Liver (tissue), 9 donors: ENCODE data around the gene PLEKHG4. TPM values are rescaled to one million over a fixed set of nuclear protein-coding genes. Genes with fewer than 3 reads are reported as not detected.

Experiments
- DNase-seq: peaks from one replicate; pipeline ENCODE4 v3.0.0-alpha.2; 2017; ENCODE audit warnings: low spot score
- H3K27ac ChIP-seq, 2 donors: one replicate each; pipeline ENCODE4 v1.7.0; 2013; ENCODE audit warnings: inconsistent platforms in 2 of 2, low read length in 2 of 2, control low read depth in 1 of 2, low read depth in 1 of 2, mild to moderate bottlenecking in 1 of 2
- H3K27me3 ChIP-seq, 4 donors: one replicate each; pipeline versions ENCODE4 v1.6.1 to v1.7.0; 2013; ENCODE audit warnings: low read length in 3 of 4, inconsistent platforms in 1 of 4, mild to moderate bottlenecking in 1 of 4, moderate library complexity in 1 of 4; ENCODE audit not compliant: control insufficient read depth in 4 of 4, insufficient read depth in 4 of 4
- H3K36me3 ChIP-seq, 4 donors: one replicate each; pipeline versions ENCODE4 v1.6.1 to v1.7.0; 2013; ENCODE audit warnings: low read length in 3 of 4, mild to moderate bottlenecking in 3 of 4, low read depth in 1 of 4, moderate library complexity in 1 of 4; ENCODE audit not compliant: control insufficient read depth in 4 of 4, insufficient read depth in 3 of 4
- H3K4me1 ChIP-seq, 4 donors: one replicate each; pipeline versions ENCODE4 v1.6.1 to v1.7.0; 2013; ENCODE audit warnings: low read length in 3 of 4, mild to moderate bottlenecking in 3 of 4, moderate library complexity in 1 of 4; ENCODE audit not compliant: control insufficient read depth in 4 of 4, insufficient read depth in 4 of 4
- H3K4me3 ChIP-seq, 3 donors: one replicate each; pipeline versions ENCODE4 v1.6.1 to v1.7.0; 2013; ENCODE audit warnings: low read length in 3 of 3, control low read depth in 1 of 3, low read depth in 1 of 3, mild to moderate bottlenecking in 1 of 3
- H3K9ac ChIP-seq, 2 donors: one replicate each; pipeline ENCODE4 v1.7.0; 2013; ENCODE audit warnings: low read length in 2 of 2, mild to moderate bottlenecking in 2 of 2, moderate library complexity in 2 of 2, control low read depth in 1 of 2, low read depth in 1 of 2
- H3K9me3 ChIP-seq, 4 donors: one replicate each; pipeline versions ENCODE4 v1.6.1 to v1.7.0; 2013; ENCODE audit warnings: low read length in 3 of 4; ENCODE audit not compliant: control insufficient read depth in 4 of 4
- ATF3 ChIP-seq: IDR thresholded peaks from 2 replicates; pipeline ENCODE4 v1.6.1; 2016; ENCODE audit warnings: antibody characterized with exemption
- EGR1 ChIP-seq, 2 donors: IDR thresholded peaks; 2 replicates each; pipeline ENCODE4 v1.6.1; 2016 to 2018; ENCODE audit warnings: antibody characterized with exemption in 2 of 2, low read depth in 2 of 2
- FOXA1 ChIP-seq: IDR thresholded peaks from 2 replicates; pipeline ENCODE4 v1.6.1; 2016; ENCODE audit warnings: antibody characterized with exemption
- FOXA2 ChIP-seq: IDR thresholded peaks from 2 replicates; pipeline ENCODE4 v1.6.1; 2016; ENCODE audit warnings: antibody characterized with exemption
- HNF4A ChIP-seq, 2 donors: conservative IDR thresholded peaks; 2 replicates each; pipeline ENCODE4 v1.6.1; 2016; ENCODE audit warnings: antibody characterized with exemption in 2 of 2, mild to moderate bottlenecking in 2 of 2
- HNF4G ChIP-seq: IDR thresholded peaks from 2 replicates; pipeline ENCODE4 v1.6.1; 2016; ENCODE audit warnings: antibody characterized with exemption
- JUND ChIP-seq, 2 donors: IDR thresholded peaks; 2 replicates each; pipeline ENCODE4 v1.6.1; 2016; ENCODE audit warnings: antibody characterized with exemption in 2 of 2
- NR2F2 ChIP-seq: IDR thresholded peaks from 2 replicates; pipeline ENCODE4 v1.6.1; 2016; ENCODE audit warnings: antibody characterized with exemption
- RAD21 ChIP-seq, 2 donors: IDR thresholded peaks; 2 replicates each; pipeline ENCODE4 v1.6.1; 2016; ENCODE audit warnings: antibody characterized with exemption in 2 of 2, mild to moderate bottlenecking in 2 of 2
- RXRA ChIP-seq, 2 donors: IDR thresholded peaks; 2 replicates each; pipeline ENCODE4 v1.6.1; 2017 to 2018; ENCODE audit warnings: antibody characterized with exemption in 2 of 2, mild to moderate bottlenecking in 1 of 2
- YY1 ChIP-seq: IDR thresholded peaks from 2 replicates; pipeline ENCODE4 v1.6.1; 2016; ENCODE audit warnings: antibody characterized with exemption, mild to moderate bottlenecking
- WGBS: extraction: QIAGEN DNeasy Blood & Tissue Kit; methylation state at CpG from one replicate; pipeline ENCODE4 v1.1.7; 2013; 5-methylcytosine and 5-hydroxymethylcytosine counted together
- polyA plus RNA-seq, 2 donors: library from polyadenylated mRNA; stranded (reverse) in 1 of 2; unstranded in 1 of 2; fragments of 200-250 nt in 1 of 2; fragments of >200 nt in 1 of 2; fragmentation: Nextera tagmentation in 1 of 2; extraction: Ambion mirVana in 1 of 2; gene quantifications; one replicate each; pipeline versions ENCODE4 v1.2.1 to v1.2.3, GENCODE V29; 2013 to 2015
- total RNA-seq, 2 donors: library from RNA; depleted of rRNA; stranded (reverse); fragments of >200 nt; gene quantifications; one replicate each; pipeline ENCODE4 v1.2.3, GENCODE V29; 2014
- TF ChIP-seq, protein P1 (sequence below): IDR thresholded peaks from 2 replicates; pipeline ENCODE4 v1.6.1; 2016; ENCODE audit warnings: antibody characterized with exemption, mild to moderate bottlenecking
- donor health status: healthy.
- donor health status: healthy.
- donor health status: healthy.
- donor health status: healthy.
- donor health status: healthy.

Gene PLEKHG4
- total and polyA plus RNA-seq, 4 donors, result 0.21 to 2.6 (median 0.68) TPM

DNA sequence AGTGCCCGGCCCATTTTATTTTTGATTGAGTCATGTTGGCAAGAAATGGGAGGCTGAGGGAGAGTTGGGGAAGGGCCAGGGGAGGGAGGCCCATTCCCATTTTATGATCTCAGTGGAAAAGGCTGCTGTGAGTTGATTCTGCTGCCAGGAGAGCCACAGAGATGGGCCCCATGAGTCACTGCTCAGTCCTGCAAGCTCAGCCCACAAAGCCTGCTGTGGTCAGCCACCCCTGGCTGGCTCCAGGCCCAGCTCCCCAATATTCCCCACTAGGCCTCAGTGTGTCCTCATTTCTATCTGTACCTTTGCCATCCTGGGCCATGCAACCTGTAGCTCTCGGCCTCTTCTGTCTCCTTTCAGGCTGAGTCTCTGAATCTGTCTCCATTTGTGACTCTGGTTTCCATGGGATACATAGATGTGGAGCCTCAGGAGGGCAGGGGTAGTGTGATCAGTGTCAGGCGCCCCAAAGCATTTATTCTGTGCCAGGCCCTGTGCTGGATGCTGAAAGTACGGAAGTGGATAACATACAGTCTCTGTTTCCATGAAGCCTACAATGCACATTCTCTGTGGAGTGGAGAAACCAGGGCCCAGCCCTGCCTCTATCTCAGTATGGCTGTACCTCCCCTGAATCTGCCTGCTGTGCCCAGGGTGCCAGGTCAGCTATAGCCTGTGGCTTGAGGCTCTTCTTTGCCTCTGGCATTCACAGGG is 1.9 kb upstream of the PLEKHG4 start:
- Histone ChIP-seq H3K27ac (no peak overlapping the region), H3K36me3 (no peaks in the 10 kb centered on the region), H3K4me3 (no peak overlapping the region), H3K4me1 (no peaks in the 10 kb centered on the region), H3K9me3 (no peaks in the 10 kb centered on the region), H3K9ac (no peak overlapping the region), H3K27me3 (no peaks in the 10 kb centered on the region)
- TF ChIP-seq FOXA1 (no peak), EGR1 (IDR thresholded peaks at IDR 0.05; ENCODE audit: low read depth in 2 of 2) (no peak), NR2F2 (no peak), RAD21 (IDR thresholded peaks at IDR 0.05) (no peak), ATF3 (no peak)
- TF ChIP-seq, protein P1, sequence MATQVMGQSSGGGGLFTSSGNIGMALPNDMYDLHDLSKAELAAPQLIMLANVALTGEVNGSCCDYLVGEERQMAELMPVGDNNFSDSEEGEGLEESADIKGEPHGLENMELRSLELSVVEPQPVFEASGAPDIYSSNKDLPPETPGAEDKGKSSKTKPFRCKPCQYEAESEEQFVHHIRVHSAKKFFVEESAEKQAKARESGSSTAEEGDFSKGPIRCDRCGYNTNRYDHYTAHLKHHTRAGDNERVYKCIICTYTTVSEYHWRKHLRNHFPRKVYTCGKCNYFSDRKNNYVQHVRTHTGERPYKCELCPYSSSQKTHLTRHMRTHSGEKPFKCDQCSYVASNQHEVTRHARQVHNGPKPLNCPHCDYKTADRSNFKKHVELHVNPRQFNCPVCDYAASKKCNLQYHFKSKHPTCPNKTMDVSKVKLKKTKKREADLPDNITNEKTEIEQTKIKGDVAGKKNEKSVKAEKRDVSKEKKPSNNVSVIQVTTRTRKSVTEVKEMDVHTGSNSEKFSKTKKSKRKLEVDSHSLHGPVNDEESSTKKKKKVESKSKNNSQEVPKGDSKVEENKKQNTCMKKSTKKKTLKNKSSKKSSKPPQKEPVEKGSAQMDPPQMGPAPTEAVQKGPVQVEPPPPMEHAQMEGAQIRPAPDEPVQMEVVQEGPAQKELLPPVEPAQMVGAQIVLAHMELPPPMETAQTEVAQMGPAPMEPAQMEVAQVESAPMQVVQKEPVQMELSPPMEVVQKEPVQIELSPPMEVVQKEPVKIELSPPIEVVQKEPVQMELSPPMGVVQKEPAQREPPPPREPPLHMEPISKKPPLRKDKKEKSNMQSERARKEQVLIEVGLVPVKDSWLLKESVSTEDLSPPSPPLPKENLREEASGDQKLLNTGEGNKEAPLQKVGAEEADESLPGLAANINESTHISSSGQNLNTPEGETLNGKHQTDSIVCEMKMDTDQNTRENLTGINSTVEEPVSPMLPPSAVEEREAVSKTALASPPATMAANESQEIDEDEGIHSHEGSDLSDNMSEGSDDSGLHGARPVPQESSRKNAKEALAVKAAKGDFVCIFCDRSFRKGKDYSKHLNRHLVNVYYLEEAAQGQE, result no peak
- WGBS, result 96% methylated on average over 4 of the region's 4 CpGs
- no peak for DNase-seq

DNA sequence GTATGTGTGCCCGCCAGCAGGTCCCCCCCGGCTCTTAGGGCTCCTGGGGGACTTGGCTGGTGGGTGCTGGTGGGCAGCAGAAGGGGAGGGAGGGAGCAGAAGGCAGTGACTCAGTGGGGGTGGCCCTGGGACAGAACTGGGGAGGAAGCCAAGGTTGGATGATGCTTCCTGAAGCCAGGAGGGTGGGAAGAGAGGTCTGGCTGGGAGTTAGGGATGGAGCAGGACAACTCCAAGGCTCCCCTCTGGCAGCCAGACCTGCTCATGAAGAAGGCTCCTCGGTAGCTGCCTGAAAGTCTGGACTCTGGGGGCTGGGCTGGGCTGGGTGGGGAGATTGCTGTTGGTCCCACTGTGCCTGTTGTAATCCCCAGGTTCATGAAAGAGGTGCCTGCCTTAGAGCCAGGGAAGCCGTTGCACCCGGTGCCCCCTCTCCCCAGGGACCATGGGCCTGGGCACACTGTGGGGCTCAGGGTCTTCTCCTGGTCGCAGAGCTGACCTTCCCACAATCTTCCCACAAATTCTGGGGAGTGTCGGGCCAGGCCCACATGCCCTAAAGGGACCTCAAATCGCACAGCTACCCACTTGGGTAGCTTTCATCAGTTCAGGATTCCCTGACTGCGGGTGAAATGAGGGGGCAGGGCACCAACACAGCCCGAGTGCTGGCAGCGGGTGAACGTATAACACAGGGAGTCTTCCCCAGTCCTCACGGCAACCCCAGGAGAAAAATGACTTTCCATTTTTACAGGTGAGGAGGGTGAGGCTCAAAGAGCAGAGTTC is 1.1 kb upstream of the PLEKHG4 start:
- H3K4me1 ChIP-seq, result no peaks in the 10 kb centered on the region
- WGBS, result 80% methylated on average over 13 of the region's 13 CpGs
- no peaks in the 10 kb centered on the region for H3K27me3 ChIP-seq
- no peak overlapping the region for H3K27ac ChIP-seq
- no peaks in the 10 kb centered on the region for H3K36me3 ChIP-seq
- H3K4me3 ChIP-seq, result no peak overlapping the region
- H3K9me3 ChIP-seq, result no peaks in the 10 kb centered on the region
- DNase-seq, result no peak
- TF ChIP-seq HNF4A (conservative IDR thresholded peaks at IDR 0.05), result no peak
- TF ChIP-seq ATF3, result no peak
- TF ChIP-seq EGR1 (IDR thresholded peaks at IDR 0.05; ENCODE audit: low read depth in 2 of 2), result no peak
- no peak for TF ChIP-seq HNF4G
- TF ChIP-seq RXRA (IDR thresholded peaks at IDR 0.05), result no peak
- no peak for TF ChIP-seq JUND (IDR thresholded peaks at IDR 0.05)
- no peak for TF ChIP-seq YY1
- no peak for TF ChIP-seq FOXA2
- TF ChIP-seq, protein P1, result no peak
- no peak overlapping the region for H3K9ac ChIP-seq
